Gastroesophageal sphincter (tissue), 4 donors: ENCODE measurements around the gene SHOC2. TPM values are rescaled to one million over a fixed set of nuclear protein-coding genes. Genes with fewer than 3 reads are reported as not detected.

ENCODE experiments used
- ATAC-seq: fragments of 150-250 bp; one replicate; pipeline ENCODE4 v1.9.1; 2016; ENCODE audit warnings: mild to moderate bottlenecking, moderate library complexity
- H3K27ac ChIP-seq, 4 donors: fragments of 200-600 bp; sonication (generic) in 3 of 4; 1 replicate in 3 of 4; 2 replicates in 1 of 4; pipeline ENCODE4 v1.5.1; 2016 to 2019
- H3K27me3 ChIP-seq: fragments of 200-600 bp; sonication (generic); one replicate; pipeline ENCODE4 v1.5.1; 2019
- H3K36me3 ChIP-seq, 2 donors: fragments of 200-600 bp; sonication (generic); one replicate each; pipeline ENCODE4 v1.5.1; 2019; ENCODE audit warnings: control low read depth in 1 of 2
- H3K4me1 ChIP-seq, 3 donors: fragments of 200-600 bp; sonication (generic); 1 replicate in 2 of 3; 2 replicates in 1 of 3; pipeline ENCODE4 v1.5.1; 2016 to 2019; ENCODE audit warnings: control low read depth in 2 of 3
- H3K4me3 ChIP-seq, 2 donors: fragments of 200-600 bp; sonication (generic); one replicate each; pipeline ENCODE4 v1.5.1; 2019; ENCODE audit warnings: mild to moderate bottlenecking in 1 of 2, moderate library complexity in 1 of 2
- H3K9me3 ChIP-seq, 3 donors: fragments of 200-600 bp; sonication (generic); one replicate each; pipeline ENCODE4 v1.5.1; 2017 to 2019; ENCODE audit warnings: control low read depth in 2 of 3
- CTCF ChIP-seq, 4 experiments: fragments of 200-600 bp in 2 of 4; fragments of 450-650 bp in 2 of 4; sonication (generic) in 1 of 4; IDR thresholded peaks; one replicate each; pipeline ENCODE4 v1.5.1; 2017 to 2019; ENCODE audit warnings: antibody characterized with exemption in 4 of 4, mild to moderate bottlenecking in 2 of 4, moderate library complexity in 2 of 4
- EP300 ChIP-seq: sonication (generic); formaldehyde crosslinking; IDR thresholded peaks from one replicate; pipeline ENCODE4 v1.6.1; 2017; ENCODE audit warnings: antibody characterized with exemption, mild to moderate bottlenecking
- POLR2A ChIP-seq, 2 donors: fragments of 450-650 bp; IDR thresholded peaks; one replicate each; pipeline ENCODE4 v1.6.1; 2017; ENCODE audit warnings: antibody characterized with exemption in 2 of 2, mild to moderate bottlenecking in 2 of 2, moderate library complexity in 1 of 2
- POLR2AphosphoS5 ChIP-seq: sonication (generic); formaldehyde crosslinking; IDR thresholded peaks from one replicate; pipeline ENCODE4 v1.6.1; 2017; ENCODE audit warnings: antibody characterized with exemption
- WGBS, 2 donors: methylation state at CpG; one replicate each; pipeline ENCODE4 v1.1.5; 2018; ENCODE audit warnings: low coverage in 1 of 2; 5-methylcytosine and 5-hydroxymethylcytosine counted together
- total RNA-seq, 4 donors: library from RNA; depleted of rRNA; stranded (reverse); fragments of >200 nt; gene quantifications; one replicate each; pipeline ENCODE4 v1.1.0, GENCODE V29; 2016

SHOC2 gene
- total RNA-seq, 4 donors from 2014 or later = 50.5 to 66.0 (median 58.4) TPM

DNA sequence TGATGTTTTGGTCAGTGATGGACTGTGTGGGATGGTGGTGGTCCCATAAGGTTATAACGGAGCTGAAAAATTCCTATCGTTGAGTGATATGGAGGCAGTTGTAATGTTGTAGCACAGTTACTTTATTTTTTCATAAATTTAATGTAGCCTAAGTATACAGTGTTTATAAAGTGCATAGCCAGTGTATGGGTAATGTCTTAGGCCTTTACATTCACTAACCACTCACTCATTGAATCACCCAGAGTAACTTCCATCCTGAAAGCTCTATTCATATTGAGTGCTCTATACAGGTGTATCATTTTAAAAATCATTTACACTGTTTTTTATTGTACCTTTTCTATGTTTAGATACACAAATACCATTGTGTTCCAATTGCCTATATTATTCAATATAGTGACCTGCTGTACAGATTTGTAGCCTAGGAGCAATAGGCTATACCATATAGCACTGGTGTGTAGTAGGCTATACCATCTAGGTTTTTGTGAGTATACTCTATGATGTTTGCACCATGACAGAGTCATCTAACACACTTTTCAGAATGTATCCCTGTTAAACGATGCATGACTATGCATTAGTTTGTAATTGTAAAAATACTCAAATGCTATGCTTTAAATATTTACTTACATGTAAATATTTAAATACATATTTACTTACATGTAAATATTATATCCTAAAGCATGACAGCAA is 26.7 kb upstream of the SHOC2 start:
- ATAC-seq = no peak
- Histone ChIP-seq H3K4me1 (peaks cover 0 to 41% (median 3%) of the 10 kb centered on the region in 3 donors), H3K27me3 (no peaks in the 10 kb centered on the region), H3K27ac (peak overlapping the region in 1 of 4 donors; percentile 12), H3K36me3 (peaks cover 0 to 72% of the 10 kb centered on the region in 2 donors), H3K4me3 (no peak overlapping the region), H3K9me3 (no peaks in the 10 kb centered on the region)
- 68 to 74% methylated on average over 3 of the region's 3 CpGs for WGBS, 2 donors
- TF ChIP-seq CTCF (IDR thresholded peaks at IDR 0.05) (no peak), EP300 (no peak), POLR2AphosphoS5 (no peak), POLR2A (IDR thresholded peaks at IDR 0.05) (no peak)

GRCh38 chr10:110893559-110894179 is 25.7 kb upstream of the SHOC2 start:
- H3K27ac ChIP-seq = peak overlapping the region in 1 of 4 donors; percentile 12
- H3K9me3 ChIP-seq = no peaks in the 10 kb centered on the region
- no peak overlapping the region for H3K4me3 ChIP-seq
- peaks cover 0 to 41% (median 3%) of the 10 kb centered on the region in 3 donors for H3K4me1 ChIP-seq
- peaks cover 0 to 74% of the 10 kb centered on the region in 2 donors for H3K36me3 ChIP-seq
- H3K27me3 ChIP-seq = no peaks in the 10 kb centered on the region
- TF ChIP-seq POLR2AphosphoS5 = no peak
- no peak for TF ChIP-seq POLR2A (IDR thresholded peaks at IDR 0.05)
- TF ChIP-seq CTCF (IDR thresholded peaks at IDR 0.05) = peak; percentile 46 to 72 (median 65)
- TF ChIP-seq EP300 = no peak
- peak; percentile 53 for ATAC-seq
- 16 to 29% methylated on average over 4 of the region's 4 CpGs for WGBS, 2 donors

DNA sequence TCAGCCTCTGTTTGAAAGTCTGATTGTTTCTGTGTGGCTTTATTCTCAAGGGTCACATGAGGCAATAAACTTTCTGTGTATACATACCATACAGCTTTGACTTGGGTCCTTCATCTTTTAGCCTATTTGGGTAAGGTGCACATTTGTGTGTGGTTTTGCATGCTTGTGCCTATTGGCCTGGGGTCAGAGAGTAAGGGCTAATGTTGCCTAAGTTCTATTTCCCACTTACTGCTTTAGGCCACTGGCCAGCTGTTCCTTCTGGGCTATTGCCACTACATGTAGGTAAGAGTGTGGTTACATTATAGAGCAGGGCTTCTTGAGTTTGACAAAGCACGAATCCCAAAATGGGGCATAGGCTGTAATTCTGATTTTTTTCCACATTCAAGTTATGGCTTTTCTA is 22.2 kb upstream of the SHOC2 start:
- WGBS, 2 donors = 67 to 82% methylated on average over 1 of the region's 1 CpG

GRCh38 chr10:110898391-110898790 is 21.0 kb upstream of the SHOC2 start:
- no peak for ATAC-seq
- no peaks in the 10 kb centered on the region for H3K9me3 ChIP-seq
- peaks cover 0 to 38% (median 3%) of the 10 kb centered on the region in 3 donors for H3K4me1 ChIP-seq
- no peaks in the 10 kb centered on the region for H3K27me3 ChIP-seq
- TF ChIP-seq POLR2AphosphoS5 (no peak), CTCF (IDR thresholded peaks at IDR 0.05) (no peak), POLR2A (IDR thresholded peaks at IDR 0.05) (no peak), EP300 (no peak)
- H3K36me3 ChIP-seq = peaks cover 0 to 68% of the 10 kb centered on the region in 2 donors
- H3K4me3 ChIP-seq = no peak overlapping the region
- H3K27ac ChIP-seq = no peak overlapping the region

More for the DNA sequence above, 22.2 kb upstream of the SHOC2 start:
- H3K4me1 ChIP-seq = peaks cover 0 to 38% (median 3%) of the 10 kb centered on the region in 3 donors
- peak overlapping the region in 2 of 4 donors; percentile 9 to 42 for H3K27ac ChIP-seq
- no peak for TF ChIP-seq CTCF (IDR thresholded peaks at IDR 0.05)
- TF ChIP-seq EP300 = no peak
- TF ChIP-seq POLR2AphosphoS5 = no peak
- no peak for TF ChIP-seq POLR2A (IDR thresholded peaks at IDR 0.05)
- no peak overlapping the region for H3K4me3 ChIP-seq
- H3K27me3 ChIP-seq = no peaks in the 10 kb centered on the region
- H3K9me3 ChIP-seq = no peaks in the 10 kb centered on the region
- peaks cover 0 to 74% of the 10 kb centered on the region in 2 donors for H3K36me3 ChIP-seq
- ATAC-seq = no peak

- H3K4me3 ChIP-seq = no peak overlapping the region
- no peak for ATAC-seq
- no peak overlapping the region for H3K27ac ChIP-seq
- peaks cover 0 to 31% (median 3%) of the 10 kb centered on the region in 3 donors for H3K4me1 ChIP-seq
- H3K27me3 ChIP-seq = no peaks in the 10 kb centered on the region
- H3K9me3 ChIP-seq = no peaks in the 10 kb centered on the region
- TF ChIP-seq POLR2AphosphoS5 (no peak), POLR2A (IDR thresholded peaks at IDR 0.05) (no peak), EP300 (no peak), CTCF (IDR thresholded peaks at IDR 0.05) (no peak)
- 96% methylated on average over 2 of the region's 2 CpGs; no CpG with 5 or more reads in 1 of the 2 donors for WGBS, 2 donors
- H3K36me3 ChIP-seq = peaks cover 0 to 58% of the 10 kb centered on the region in 2 donors
Observed at GRCh38 chr10:110900983-110901382, 18.4 kb upstream of the SHOC2 start.
